ENCODE data around the gene FAM222A.

Gene FAM222A

GRCh38 chr12:109808876-109809646 lies 95.4 kb downstream of the FAM222A start:
- H3K27me3 ChIP-seq (replicated peaks; ENCODE audit: control insufficient read depth, insufficient read depth, low read length) = no peaks in the 10 kb centered on the region
- no peak for DNase-seq (ENCODE audit: low read depth)
- no peak overlapping the region for H3K9ac ChIP-seq (ENCODE audit: low read length)
- peaks cover 2% of the 10 kb centered on the region for H3K9me3 ChIP-seq (ENCODE audit: control insufficient read depth, low read length)
- H3K4me3 ChIP-seq (ENCODE audit: low read length) = no peak overlapping the region
- no peaks in the 10 kb centered on the region for H3K4me1 ChIP-seq (ENCODE audit: control insufficient read depth, insufficient read depth, low read length)
- H3K36me3 ChIP-seq (ENCODE audit: control insufficient read depth, insufficient read depth, low read length, severe bottlenecking) = peaks cover 7% of the 10 kb centered on the region

GRCh38 chr12:109810954-109811623 lies 97.5 kb downstream of the FAM222A start:
- Histone ChIP-seq H3K9ac (ENCODE audit: low read length) (no peak overlapping the region), H3K27me3 (replicated peaks; ENCODE audit: control insufficient read depth, insufficient read depth, low read length) (no peaks in the 10 kb centered on the region), H3K4me1 (ENCODE audit: control insufficient read depth, insufficient read depth, low read length) (no peaks in the 10 kb centered on the region), H3K4me3 (ENCODE audit: low read length) (no peak overlapping the region), H3K36me3 (ENCODE audit: control insufficient read depth, insufficient read depth, low read length, severe bottlenecking) (peaks cover 8% of the 10 kb centered on the region), H3K9me3 (ENCODE audit: control insufficient read depth, low read length) (peaks cover 5% of the 10 kb centered on the region)
- DNase-seq (ENCODE audit: low read depth) = no peak

- H3K4me3 ChIP-seq (ENCODE audit: low read length) = no peak overlapping the region
Observed at GRCh38 chr12:109811624-109811995, 98.0 kb downstream of the FAM222A start.

GRCh38 chr12:109813810-109814416 lies 100.3 kb downstream of the FAM222A start:
- no peak overlapping the region for H3K4me3 ChIP-seq (ENCODE audit: low read length)
- no peak overlapping the region for H3K9ac ChIP-seq (ENCODE audit: low read length)
- no peaks in the 10 kb centered on the region for H3K27me3 ChIP-seq (replicated peaks; ENCODE audit: control insufficient read depth, insufficient read depth, low read length)
- H3K36me3 ChIP-seq (ENCODE audit: control insufficient read depth, insufficient read depth, low read length, severe bottlenecking) = peaks cover 8% of the 10 kb centered on the region
- no peak for DNase-seq (ENCODE audit: low read depth)
- peaks cover 5% of the 10 kb centered on the region for H3K9me3 ChIP-seq (ENCODE audit: control insufficient read depth, low read length)
- peaks cover 4% of the 10 kb centered on the region for H3K4me1 ChIP-seq (ENCODE audit: control insufficient read depth, insufficient read depth, low read length)

More at GRCh38 chr12:109811624-109811995, 98.0 kb downstream of the FAM222A start:
- Histone ChIP-seq H3K4me1 (ENCODE audit: control insufficient read depth, insufficient read depth, low read length) (no peaks in the 10 kb centered on the region), H3K36me3 (ENCODE audit: control insufficient read depth, insufficient read depth, low read length, severe bottlenecking) (peaks cover 8% of the 10 kb centered on the region), H3K9me3 (ENCODE audit: control insufficient read depth, low read length) (peaks cover 5% of the 10 kb centered on the region), H3K27me3 (replicated peaks; ENCODE audit: control insufficient read depth, insufficient read depth, low read length) (no peaks in the 10 kb centered on the region), H3K9ac (ENCODE audit: low read length) (no peak overlapping the region)
- DNase-seq (ENCODE audit: low read depth) = no peak

GRCh38 chr12:109814600-109815150 lies 101.0 kb downstream of the FAM222A start:
- H3K36me3 ChIP-seq (ENCODE audit: control insufficient read depth, insufficient read depth, low read length, severe bottlenecking) = peaks cover 8% of the 10 kb centered on the region
- no peak for DNase-seq (ENCODE audit: low read depth)
- H3K27me3 ChIP-seq (replicated peaks; ENCODE audit: control insufficient read depth, insufficient read depth, low read length) = no peaks in the 10 kb centered on the region
- H3K9me3 ChIP-seq (ENCODE audit: control insufficient read depth, low read length) = peaks cover 5% of the 10 kb centered on the region
- no peak overlapping the region for H3K4me3 ChIP-seq (ENCODE audit: low read length)
- H3K4me1 ChIP-seq (ENCODE audit: control insufficient read depth, insufficient read depth, low read length) = peaks cover 8% of the 10 kb centered on the region
- no peak overlapping the region for H3K9ac ChIP-seq (ENCODE audit: low read length)

GRCh38 chr12:109815225-109815624 lies 101.6 kb downstream of the FAM222A start:
- Histone ChIP-seq H3K36me3 (ENCODE audit: control insufficient read depth, insufficient read depth, low read length, severe bottlenecking) (peaks cover 8% of the 10 kb centered on the region), H3K27me3 (replicated peaks; ENCODE audit: control insufficient read depth, insufficient read depth, low read length) (no peaks in the 10 kb centered on the region), H3K4me3 (ENCODE audit: low read length) (no peak overlapping the region), H3K9ac (ENCODE audit: low read length) (no peak overlapping the region), H3K9me3 (ENCODE audit: control insufficient read depth, low read length) (peaks cover 5% of the 10 kb centered on the region), H3K4me1 (ENCODE audit: control insufficient read depth, insufficient read depth, low read length) (peaks cover 8% of the 10 kb centered on the region)
- DNase-seq (ENCODE audit: low read depth) = no peak

- peaks cover 8% of the 10 kb centered on the region for H3K4me1 ChIP-seq (ENCODE audit: control insufficient read depth, insufficient read depth, low read length)
- H3K27me3 ChIP-seq (replicated peaks; ENCODE audit: control insufficient read depth, insufficient read depth, low read length) = no peaks in the 10 kb centered on the region
- DNase-seq (ENCODE audit: low read depth) = no peak
- no peak overlapping the region for H3K9ac ChIP-seq (ENCODE audit: low read length)
- H3K4me3 ChIP-seq (ENCODE audit: low read length) = no peak overlapping the region
- peaks cover 5% of the 10 kb centered on the region for H3K9me3 ChIP-seq (ENCODE audit: control insufficient read depth, low read length)
- H3K36me3 ChIP-seq (ENCODE audit: control insufficient read depth, insufficient read depth, low read length, severe bottlenecking) = peaks cover 8% of the 10 kb centered on the region
Observed at GRCh38 chr12:109815757-109816617, 102.4 kb downstream of the FAM222A start.

GRCh38 chr12:109816870-109817269 lies 103.2 kb downstream of the FAM222A start:
- Histone ChIP-seq H3K4me3 (ENCODE audit: low read length) (no peak overlapping the region), H3K9me3 (ENCODE audit: control insufficient read depth, low read length) (peaks cover 5% of the 10 kb centered on the region), H3K9ac (ENCODE audit: low read length) (no peak overlapping the region), H3K36me3 (ENCODE audit: control insufficient read depth, insufficient read depth, low read length, severe bottlenecking) (peaks cover 8% of the 10 kb centered on the region), H3K27me3 (replicated peaks; ENCODE audit: control insufficient read depth, insufficient read depth, low read length) (no peaks in the 10 kb centered on the region), H3K4me1 (ENCODE audit: control insufficient read depth, insufficient read depth, low read length) (peaks cover 8% of the 10 kb centered on the region)
- DNase-seq (ENCODE audit: low read depth) = no peak

GRCh38 chr12:109817627-109818231 lies 104.1 kb downstream of the FAM222A start:
- no peak overlapping the region for H3K4me3 ChIP-seq (ENCODE audit: low read length)
- H3K9ac ChIP-seq (ENCODE audit: low read length) = no peak overlapping the region
- H3K9me3 ChIP-seq (ENCODE audit: control insufficient read depth, low read length) = peaks cover 5% of the 10 kb centered on the region
- no peak for DNase-seq (ENCODE audit: low read depth)
- no peaks in the 10 kb centered on the region for H3K27me3 ChIP-seq (replicated peaks; ENCODE audit: control insufficient read depth, insufficient read depth, low read length)
- peaks cover 8% of the 10 kb centered on the region for H3K4me1 ChIP-seq (ENCODE audit: control insufficient read depth, insufficient read depth, low read length)
- H3K36me3 ChIP-seq (ENCODE audit: control insufficient read depth, insufficient read depth, low read length, severe bottlenecking) = peaks cover 6% of the 10 kb centered on the region

- peaks cover 4% of the 10 kb centered on the region for H3K36me3 ChIP-seq (ENCODE audit: control insufficient read depth, insufficient read depth, low read length, severe bottlenecking)
- DNase-seq (ENCODE audit: low read depth) = no peak
- no peaks in the 10 kb centered on the region for H3K27me3 ChIP-seq (replicated peaks; ENCODE audit: control insufficient read depth, insufficient read depth, low read length)
- H3K9me3 ChIP-seq (ENCODE audit: control insufficient read depth, low read length) = peaks cover 5% of the 10 kb centered on the region
- H3K4me3 ChIP-seq (ENCODE audit: low read length) = no peak overlapping the region
- H3K4me1 ChIP-seq (ENCODE audit: control insufficient read depth, insufficient read depth, low read length) = peaks cover 8% of the 10 kb centered on the region
- H3K9ac ChIP-seq (ENCODE audit: low read length) = no peak overlapping the region
Observed at GRCh38 chr12:109818253-109818652, 104.6 kb downstream of the FAM222A start.
